Suprapubic skin (tissue), 4 donors: ENCODE measurements around the gene EML4. TPM values are rescaled to one million over a fixed set of nuclear protein-coding genes. Genes with fewer than 3 reads are reported as not detected.
A peak's percentile ranks its signal among the peaks of the same experiment; 100 is the strongest.

Experiments used
- DNase-seq, 2 donors: peaks; one replicate each; pipeline ENCODE4 v3.0.0-alpha.2; 2019; ENCODE audit warnings: low spot score in 2 of 2
- H3K27ac ChIP-seq: fragments of 200-600 bp; sonication (generic); one replicate; pipeline ENCODE4 v1.5.1; 2019
- H3K27me3 ChIP-seq: fragments of 200-600 bp; sonication (generic); one replicate; pipeline ENCODE4 v1.5.1; 2019
- H3K36me3 ChIP-seq: fragments of 200-600 bp; sonication (generic); one replicate; pipeline ENCODE4 v1.5.1; 2019
- H3K4me1 ChIP-seq: fragments of 200-600 bp; sonication (generic); one replicate; pipeline ENCODE4 v1.5.1; 2019
- H3K4me3 ChIP-seq: fragments of 200-600 bp; sonication (generic); one replicate; pipeline ENCODE4 v1.5.1; 2019; ENCODE audit warnings: mild to moderate bottlenecking
- H3K9me3 ChIP-seq: fragments of 200-600 bp; sonication (generic); one replicate; pipeline ENCODE4 v1.5.1; 2019
- CTCF ChIP-seq, 2 donors: fragments of 200-600 bp in 1 of 2; fragments of 450-650 bp in 1 of 2; sonication (generic) in 1 of 2; IDR thresholded peaks; one replicate each; pipeline ENCODE4 v1.5.1; 2016 to 2019; ENCODE audit warnings: antibody characterized with exemption in 2 of 2, mild to moderate bottlenecking in 1 of 2, moderate library complexity in 1 of 2
- EP300 ChIP-seq: sonication (generic); formaldehyde crosslinking; IDR thresholded peaks from one replicate; pipeline ENCODE4 v1.6.1; 2017; ENCODE audit warnings: antibody characterized with exemption
- POLR2A ChIP-seq, 2 donors: fragments of 450-650 bp; IDR thresholded peaks; one replicate each; pipeline ENCODE4 v1.6.1; 2017; ENCODE audit warnings: antibody characterized with exemption in 2 of 2, mild to moderate bottlenecking in 2 of 2, moderate library complexity in 2 of 2
- POLR2AphosphoS5 ChIP-seq, 3 donors: sonication (generic); formaldehyde crosslinking; IDR thresholded peaks; one replicate each; pipeline ENCODE4 v1.6.1; 2017; ENCODE audit warnings: antibody characterized with exemption in 3 of 3
- WGBS: methylation state at CpG from one replicate; pipeline ENCODE4 v1.1.5; 2018; 5-methylcytosine and 5-hydroxymethylcytosine counted together
- total RNA-seq, 4 donors: library from RNA; depleted of rRNA; stranded (reverse); fragments of >200 nt; gene quantifications; one replicate each; pipeline ENCODE4 v1.1.0, GENCODE V29; 2016

EML4 gene
- total RNA-seq, 4 donors from 2014 or later, result 38.9 to 67.1 (median 43.3) TPM

GRCh38 chr2:42195559-42195958 is 26.4 kb downstream of the EML4 start:
- no peak for TF ChIP-seq POLR2A (IDR thresholded peaks at IDR 0.05)
- Histone ChIP-seq H3K27me3 (no peaks in the 10 kb centered on the region), H3K4me3 (no peak overlapping the region), H3K36me3 (no peaks in the 10 kb centered on the region), H3K4me1 (peaks cover 32% of the 10 kb centered on the region), H3K27ac (no peak overlapping the region), H3K9me3 (no peaks in the 10 kb centered on the region)
- DNase-seq, result no peak

- DNase-seq, result no peak
- no peak overlapping the region for H3K27ac ChIP-seq
- no peak overlapping the region for H3K4me3 ChIP-seq
- peaks cover 34% of the 10 kb centered on the region for H3K4me1 ChIP-seq
- no peaks in the 10 kb centered on the region for H3K27me3 ChIP-seq
- TF ChIP-seq POLR2A (IDR thresholded peaks at IDR 0.05) (no peak), CTCF (IDR thresholded peaks at IDR 0.05) (no peak), EP300 (no peak), POLR2AphosphoS5 (IDR thresholded peaks at IDR 0.05) (no peak)
- no peaks in the 10 kb centered on the region for H3K9me3 ChIP-seq
- WGBS, result 96% methylated on average over 2 of the region's 2 CpGs
- no peaks in the 10 kb centered on the region for H3K36me3 ChIP-seq
Measured at GRCh38 chr2:42196070-42196402, 26.9 kb downstream of the EML4 start.

- Histone ChIP-seq H3K36me3 (no peaks in the 10 kb centered on the region), H3K27ac (no peak overlapping the region), H3K9me3 (no peaks in the 10 kb centered on the region), H3K4me1 (peaks cover 34% of the 10 kb centered on the region), H3K4me3 (no peak overlapping the region), H3K27me3 (no peaks in the 10 kb centered on the region)
- DNase-seq, result no peak
- TF ChIP-seq CTCF (IDR thresholded peaks at IDR 0.05) (peak in 1 of 2 donors; percentile 18), POLR2AphosphoS5 (IDR thresholded peaks at IDR 0.05) (no peak), POLR2A (IDR thresholded peaks at IDR 0.05) (no peak)
- WGBS, result 87% methylated on average over 9 of the region's 9 CpGs
Measured at GRCh38 chr2:42196403-42197267, 27.5 kb downstream of the EML4 start.

- WGBS, result 83% methylated on average over 1 of the region's 1 CpG
- no peak overlapping the region for H3K27ac ChIP-seq
- peaks cover 34% of the 10 kb centered on the region for H3K4me1 ChIP-seq
- DNase-seq, result no peak
- no peak overlapping the region for H3K4me3 ChIP-seq
- no peaks in the 10 kb centered on the region for H3K36me3 ChIP-seq
- no peaks in the 10 kb centered on the region for H3K27me3 ChIP-seq
- no peaks in the 10 kb centered on the region for H3K9me3 ChIP-seq
- TF ChIP-seq POLR2AphosphoS5 (IDR thresholded peaks at IDR 0.05) (no peak), EP300 (no peak), CTCF (IDR thresholded peaks at IDR 0.05) (no peak), POLR2A (IDR thresholded peaks at IDR 0.05) (no peak)
Measured at GRCh38 chr2:42197792-42198191, 28.6 kb downstream of the EML4 start.

GRCh38 chr2:42198466-42198865 is 29.3 kb downstream of the EML4 start:
- Histone ChIP-seq H3K4me3 (no peak overlapping the region), H3K36me3 (no peaks in the 10 kb centered on the region), H3K4me1 (peaks cover 29% of the 10 kb centered on the region), H3K27ac (no peak overlapping the region), H3K27me3 (no peaks in the 10 kb centered on the region), H3K9me3 (no peaks in the 10 kb centered on the region)
- TF ChIP-seq CTCF (IDR thresholded peaks at IDR 0.05) (no peak), POLR2AphosphoS5 (IDR thresholded peaks at IDR 0.05) (no peak), EP300 (no peak), POLR2A (IDR thresholded peaks at IDR 0.05) (no peak)
- no peak for DNase-seq

GRCh38 chr2:42199002-42199401 is 29.8 kb downstream of the EML4 start:
- H3K27me3 ChIP-seq, result no peaks in the 10 kb centered on the region
- DNase-seq, result no peak
- H3K27ac ChIP-seq, result no peak overlapping the region
- no peaks in the 10 kb centered on the region for H3K9me3 ChIP-seq
- no peak overlapping the region for H3K4me3 ChIP-seq
- 89% methylated on average over 2 of the region's 2 CpGs for WGBS
- TF ChIP-seq POLR2A (IDR thresholded peaks at IDR 0.05), result no peak
- no peak for TF ChIP-seq EP300
- TF ChIP-seq CTCF (IDR thresholded peaks at IDR 0.05), result no peak
- no peak for TF ChIP-seq POLR2AphosphoS5 (IDR thresholded peaks at IDR 0.05)
- peaks cover 25% of the 10 kb centered on the region for H3K4me1 ChIP-seq
- H3K36me3 ChIP-seq, result no peaks in the 10 kb centered on the region
